ENCODE results near the gene GOLGA3.
"Not testable (repeated sequence)": the region's sequence is repeated elsewhere in the genome, so short reads cannot be mapped to it uniquely, and the experiment has no call there.

Gene GOLGA3, protein sequence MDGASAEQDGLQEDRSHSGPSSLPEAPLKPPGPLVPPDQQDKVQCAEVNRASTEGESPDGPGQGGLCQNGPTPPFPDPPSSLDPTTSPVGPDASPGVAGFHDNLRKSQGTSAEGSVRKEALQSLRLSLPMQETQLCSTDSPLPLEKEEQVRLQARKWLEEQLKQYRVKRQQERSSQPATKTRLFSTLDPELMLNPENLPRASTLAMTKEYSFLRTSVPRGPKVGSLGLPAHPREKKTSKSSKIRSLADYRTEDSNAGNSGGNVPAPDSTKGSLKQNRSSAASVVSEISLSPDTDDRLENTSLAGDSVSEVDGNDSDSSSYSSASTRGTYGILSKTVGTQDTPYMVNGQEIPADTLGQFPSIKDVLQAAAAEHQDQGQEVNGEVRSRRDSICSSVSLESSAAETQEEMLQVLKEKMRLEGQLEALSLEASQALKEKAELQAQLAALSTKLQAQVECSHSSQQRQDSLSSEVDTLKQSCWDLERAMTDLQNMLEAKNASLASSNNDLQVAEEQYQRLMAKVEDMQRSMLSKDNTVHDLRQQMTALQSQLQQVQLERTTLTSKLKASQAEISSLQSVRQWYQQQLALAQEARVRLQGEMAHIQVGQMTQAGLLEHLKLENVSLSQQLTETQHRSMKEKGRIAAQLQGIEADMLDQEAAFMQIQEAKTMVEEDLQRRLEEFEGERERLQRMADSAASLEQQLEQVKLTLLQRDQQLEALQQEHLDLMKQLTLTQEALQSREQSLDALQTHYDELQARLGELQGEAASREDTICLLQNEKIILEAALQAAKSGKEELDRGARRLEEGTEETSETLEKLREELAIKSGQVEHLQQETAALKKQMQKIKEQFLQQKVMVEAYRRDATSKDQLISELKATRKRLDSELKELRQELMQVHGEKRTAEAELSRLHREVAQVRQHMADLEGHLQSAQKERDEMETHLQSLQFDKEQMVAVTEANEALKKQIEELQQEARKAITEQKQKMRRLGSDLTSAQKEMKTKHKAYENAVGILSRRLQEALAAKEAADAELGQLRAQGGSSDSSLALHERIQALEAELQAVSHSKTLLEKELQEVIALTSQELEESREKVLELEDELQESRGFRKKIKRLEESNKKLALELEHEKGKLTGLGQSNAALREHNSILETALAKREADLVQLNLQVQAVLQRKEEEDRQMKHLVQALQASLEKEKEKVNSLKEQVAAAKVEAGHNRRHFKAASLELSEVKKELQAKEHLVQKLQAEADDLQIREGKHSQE (N-terminal part only)

GRCh38 chr12:132828706-132829534, at the start of gene GOLGA3:
GOLGA3 (minus strand) TSS chr12:132828869; CDS start chr12:132822128, 6,741 bp downstream.
- DNase-seq (ENCODE audit: low read depth): peak; percentile 93

- DNase-seq (ENCODE audit: low read depth): not testable (repeated sequence)
Observed at GRCh38 chr12:132874620-132875019, 46.0 kb upstream of the GOLGA3 start.

GRCh38 chr12:132874175-132874574, 45.5 kb upstream of the GOLGA3 start:
- DNase-seq (ENCODE audit: low read depth): no peak

GRCh38 chr12:132873724-132874123, 45.1 kb upstream of the GOLGA3 start:
- DNase-seq (ENCODE audit: low read depth): no peak

DNA sequence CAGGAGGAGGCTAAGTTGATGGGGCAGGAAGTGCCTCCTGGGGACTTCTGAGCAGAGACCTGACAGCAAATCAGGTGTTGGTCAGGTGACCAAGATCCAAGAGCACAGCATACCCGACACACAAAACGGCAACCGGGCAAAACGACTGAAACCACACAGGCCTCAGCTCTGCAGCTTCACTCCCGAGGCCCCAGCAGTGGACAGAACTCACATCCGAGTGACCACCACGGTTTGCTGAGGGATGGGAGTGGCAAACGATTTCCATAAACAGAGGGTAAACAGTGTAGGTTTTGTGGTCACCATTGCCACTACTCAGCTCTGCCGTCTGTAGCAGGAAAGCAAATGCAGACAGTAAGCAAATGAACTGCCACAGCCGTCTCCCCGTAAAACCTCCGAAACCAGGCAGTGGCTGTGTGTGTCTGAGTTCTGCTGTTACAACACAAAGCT, 44.3 kb upstream of the GOLGA3 start:
- no peak for DNase-seq (ENCODE audit: low read depth)

DNA sequence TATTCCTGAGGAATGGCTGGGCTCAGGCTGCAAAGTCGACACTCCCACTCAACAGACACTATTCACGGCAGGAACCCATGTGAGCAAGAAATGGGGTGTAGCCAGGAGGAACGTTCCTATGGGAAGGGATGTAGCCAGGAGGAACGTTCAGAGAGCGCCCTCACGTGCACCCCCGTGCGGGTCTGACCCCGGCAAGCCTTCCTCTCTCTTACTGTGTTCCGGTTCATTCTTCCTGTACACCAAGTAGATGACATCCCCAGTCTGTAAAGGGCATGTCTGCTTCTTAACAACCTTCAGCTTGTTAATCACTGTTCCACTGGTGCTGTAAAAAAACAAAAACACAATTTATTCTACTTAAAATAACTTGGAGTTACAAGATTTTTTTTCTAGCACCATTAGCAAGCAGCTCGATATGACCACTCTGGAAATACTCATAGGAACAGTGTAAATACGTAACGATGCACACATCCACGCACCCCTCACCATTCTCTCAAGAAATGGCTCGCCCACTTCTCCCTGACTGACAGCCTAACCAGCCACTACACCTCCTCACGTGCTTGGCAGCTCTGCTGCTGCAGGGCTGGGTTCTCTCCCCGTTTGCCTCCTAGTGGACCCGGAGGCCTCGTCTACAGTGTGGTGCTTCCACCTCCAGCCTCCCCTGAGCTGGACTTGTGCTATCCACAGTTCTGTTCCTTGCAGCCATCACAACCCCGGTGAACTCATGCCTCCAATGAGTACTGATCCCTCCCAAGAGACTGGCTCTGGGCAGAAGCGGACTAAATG, 43.6 kb upstream of the GOLGA3 start:
- no peak for DNase-seq (ENCODE audit: low read depth)

- no peak for DNase-seq (ENCODE audit: low read depth)
Observed at GRCh38 chr12:132869551-132869950, 40.9 kb upstream of the GOLGA3 start.

- DNase-seq (ENCODE audit: low read depth): no peak
Observed at GRCh38 chr12:132866251-132866828, 37.7 kb upstream of the GOLGA3 start.

DNA sequence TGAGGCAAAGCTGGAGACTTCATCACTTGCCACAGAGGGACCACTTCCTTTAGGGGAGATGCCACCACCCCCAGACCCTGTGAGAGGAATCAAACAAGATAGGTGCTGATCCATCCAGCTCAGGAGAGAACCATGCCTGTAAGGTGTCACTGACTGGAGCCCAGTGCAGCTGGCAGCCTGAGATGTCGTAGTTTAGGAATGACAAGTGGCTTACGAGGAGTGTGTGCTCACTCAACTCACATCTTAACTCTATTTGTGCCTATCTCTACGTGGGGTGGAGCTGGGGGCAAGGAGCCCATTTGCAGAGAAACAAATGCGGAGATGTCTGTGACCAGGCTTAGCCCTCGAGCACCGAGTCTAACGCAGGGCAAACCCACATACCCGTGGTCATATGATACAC, 32.9 kb upstream of the GOLGA3 start:
- DNase-seq (ENCODE audit: low read depth): no peak

DNA sequence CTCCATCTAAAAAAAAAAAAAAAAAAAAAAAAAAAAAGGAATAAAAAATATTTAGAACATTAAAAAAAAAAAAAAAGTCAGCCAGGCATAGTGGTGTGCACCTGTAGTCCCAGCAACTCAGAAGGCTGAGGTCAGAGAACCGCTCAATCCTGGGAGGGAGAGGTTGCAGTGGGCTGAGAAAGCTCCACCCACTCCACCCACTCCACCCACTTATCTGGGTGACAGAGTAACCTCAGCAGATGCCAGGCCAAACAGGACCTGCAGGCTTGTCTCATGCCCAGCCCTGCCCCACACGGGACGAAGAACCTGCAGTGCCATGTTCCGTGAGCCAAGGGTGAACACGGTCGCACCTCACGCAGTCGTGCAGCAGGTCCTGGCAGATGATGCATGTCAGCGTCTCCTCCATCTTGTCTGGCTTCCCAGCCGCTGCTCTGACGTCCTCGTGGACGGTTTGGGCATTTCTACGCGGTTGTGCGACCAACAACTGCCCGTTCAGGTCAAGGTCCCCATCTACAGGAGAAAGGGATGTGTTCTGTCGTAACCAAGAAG, 30.1 kb upstream of the GOLGA3 start:
- no peak for DNase-seq (ENCODE audit: low read depth)

GRCh38 chr12:132857019-132857418, 28.4 kb upstream of the GOLGA3 start:
- DNase-seq (ENCODE audit: low read depth): not testable (repeated sequence)

DNA sequence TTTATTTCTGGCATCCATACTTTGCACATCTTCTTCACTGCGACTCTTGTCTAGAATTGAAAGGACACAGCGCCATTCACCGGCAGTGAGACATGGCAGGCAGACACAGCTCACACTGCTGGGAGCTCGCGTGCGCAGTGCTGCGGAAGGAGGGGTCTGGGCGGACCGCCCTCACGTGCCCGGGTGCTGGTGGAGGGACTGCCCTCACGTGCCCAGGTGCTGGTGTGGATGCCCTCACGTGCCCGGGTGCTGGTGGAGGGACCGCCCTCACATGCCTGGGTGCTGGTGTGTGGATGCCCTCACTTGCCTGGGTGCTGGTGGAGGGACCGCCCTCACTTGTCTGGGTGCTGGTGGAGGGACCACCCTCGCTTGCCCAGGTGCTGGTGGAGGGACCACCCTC, 27.9 kb upstream of the GOLGA3 start:
- DNase-seq (ENCODE audit: low read depth): no peak

GRCh38 chr12:132855211-132855610, 26.5 kb upstream of the GOLGA3 start:
- DNase-seq (ENCODE audit: low read depth): not testable (repeated sequence)

DNA sequence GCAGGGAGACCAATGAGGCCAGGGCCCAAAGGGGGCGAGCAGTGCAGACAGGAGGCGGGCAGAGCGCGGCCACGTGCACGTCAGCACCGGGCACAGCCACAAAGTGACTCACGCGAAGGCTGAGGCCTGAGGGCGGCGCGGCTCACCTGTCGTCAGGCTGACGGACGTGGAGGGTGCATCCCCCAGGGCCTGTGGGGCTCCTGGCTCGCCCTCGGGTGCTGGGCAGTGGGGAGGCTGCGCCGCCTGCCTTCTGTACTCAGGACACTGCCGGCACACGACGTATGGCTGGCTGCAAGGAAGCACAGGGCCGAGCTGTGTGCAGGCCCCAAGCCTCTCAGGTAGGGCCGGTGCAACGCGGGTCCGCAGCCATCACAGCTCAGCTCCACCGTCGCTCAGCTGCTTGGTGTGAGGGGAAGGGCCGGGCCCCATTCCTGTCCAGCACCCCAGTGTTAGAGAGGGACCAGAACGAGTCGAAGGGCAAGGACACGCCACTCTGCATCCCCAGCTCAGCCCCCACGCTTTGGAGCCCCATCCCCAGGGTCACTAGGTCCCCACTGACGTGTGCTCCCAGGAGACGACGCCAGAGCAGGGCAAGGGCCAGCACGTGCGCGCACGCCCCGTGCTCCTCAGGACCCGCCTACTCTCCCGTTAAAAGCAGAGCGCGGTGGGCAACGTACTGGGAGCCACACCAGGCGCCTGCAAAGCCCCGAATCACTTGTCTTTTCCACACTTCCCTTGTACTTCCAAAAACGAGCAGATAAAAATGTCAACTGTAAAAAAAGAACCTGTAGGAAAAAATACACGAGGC, 24.8 kb upstream of the GOLGA3 start:
- no peak for DNase-seq (ENCODE audit: low read depth)

- no peak for DNase-seq (ENCODE audit: low read depth)
Observed at GRCh38 chr12:132852496-132852895, 23.8 kb upstream of the GOLGA3 start.

- DNase-seq (ENCODE audit: low read depth): no peak
Observed at GRCh38 chr12:132851465-132851864, 22.8 kb upstream of the GOLGA3 start.

DNA sequence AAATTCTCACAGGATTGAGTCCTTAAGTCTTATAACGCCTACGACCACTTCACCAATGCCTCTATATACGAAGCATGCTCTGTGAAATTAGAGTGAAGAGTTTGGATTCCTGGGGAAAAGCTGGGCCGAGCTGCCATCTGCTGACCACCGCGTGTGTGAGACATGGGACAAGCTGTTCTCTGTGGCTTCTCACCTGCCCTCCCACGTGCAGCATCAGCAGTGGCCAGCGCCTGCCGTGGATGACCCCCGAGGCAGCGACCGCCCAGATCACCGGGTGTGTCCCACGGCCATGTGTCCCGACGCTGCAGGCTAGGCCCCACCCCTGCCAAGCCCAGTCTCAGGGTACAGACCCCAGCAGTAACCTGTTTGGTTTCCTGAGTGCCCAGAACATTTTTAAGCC, 21.6 kb upstream of the GOLGA3 start:
- no peak for DNase-seq (ENCODE audit: low read depth)

DNA sequence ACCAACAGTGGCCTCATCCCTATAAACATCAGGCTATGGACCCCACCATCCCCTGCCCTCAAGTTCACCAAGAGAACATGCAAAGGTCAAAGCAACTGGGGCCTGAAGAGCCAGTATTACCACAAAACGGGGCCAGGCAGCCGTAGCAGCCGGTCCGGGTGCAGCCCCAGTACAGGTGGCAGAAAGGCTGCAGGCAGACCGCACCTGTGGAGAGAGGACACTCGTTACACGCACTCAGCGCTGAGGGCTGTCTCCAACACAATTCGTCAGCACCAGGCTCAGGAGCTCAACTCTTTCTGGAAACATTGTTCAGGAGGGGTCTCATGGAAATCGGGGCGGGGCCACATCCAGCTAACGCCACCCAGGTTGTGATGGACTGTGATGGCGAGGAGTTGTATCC, 19.9 kb upstream of the GOLGA3 start:
- DNase-seq (ENCODE audit: low read depth): no peak
